Globus pallidus (tissue), 1 donor: ENCODE results near the gene GDA.

Experiments
- DNase-seq: peaks from one replicate; pipeline ENCODE4 v3.0.0-alpha.2; 2015; ENCODE audit warnings: low spot score

Gene GDA

DNA sequence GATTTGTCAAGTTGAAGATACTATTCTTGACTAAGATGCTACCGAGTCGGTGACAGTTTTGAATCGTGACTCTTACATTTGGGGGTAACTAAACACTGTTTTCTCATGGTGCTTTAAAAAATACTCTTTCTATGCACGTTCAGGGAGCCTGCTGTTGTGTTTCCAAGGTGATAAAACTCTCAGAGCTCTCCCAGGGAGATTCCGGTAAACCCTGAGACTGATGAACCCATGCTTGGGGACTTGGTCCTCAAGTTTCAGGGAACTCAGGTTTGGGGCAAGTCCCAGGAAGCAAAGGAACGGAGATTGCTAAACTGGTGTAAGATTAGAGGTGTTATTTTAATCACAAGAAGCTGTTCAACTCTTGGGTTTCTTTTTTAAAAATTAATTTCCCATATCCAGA, 1.4 kb downstream of the GDA start:
- DNase-seq: no peak

GRCh38 chr9:72151104-72151503, 1.9 kb downstream of the GDA start:
- no peak for DNase-seq

DNA sequence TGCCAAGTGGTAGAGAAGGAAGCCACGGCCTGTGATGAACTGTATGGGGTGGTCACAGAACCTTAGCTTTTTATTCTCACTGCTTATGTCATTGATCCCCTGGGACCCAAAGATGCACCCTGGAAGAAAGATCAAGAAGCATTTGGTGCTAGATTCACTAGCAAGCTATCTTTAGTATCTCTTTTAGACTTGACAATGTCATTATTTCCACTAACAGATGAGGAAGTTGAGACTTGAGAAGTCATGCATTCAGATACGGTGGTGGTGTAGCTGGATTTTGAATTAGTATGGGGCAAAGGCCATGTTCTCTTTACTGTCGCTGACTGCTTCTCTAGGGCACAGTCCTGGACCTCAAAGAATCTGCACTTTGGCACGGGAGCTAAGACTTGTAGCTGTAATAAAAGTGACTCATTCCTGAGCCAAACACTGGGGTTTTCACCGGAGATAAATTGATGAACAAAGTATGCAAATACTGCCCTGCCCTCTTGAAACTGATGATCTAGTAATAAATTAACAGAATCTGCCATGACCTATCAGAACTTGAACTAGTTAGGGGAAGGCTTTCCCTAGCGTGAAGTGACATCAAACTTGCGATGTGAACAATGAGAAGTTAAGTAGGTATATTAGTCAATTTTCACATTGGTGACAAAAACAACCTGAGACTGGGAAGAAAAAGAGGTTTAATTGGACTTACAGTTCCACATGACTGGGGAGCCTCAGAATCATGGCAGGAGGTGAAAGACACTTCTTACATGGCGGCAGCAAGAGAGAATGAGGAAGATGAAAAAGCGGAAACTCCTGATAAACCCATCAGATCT, 5.4 kb downstream of the GDA start:
- DNase-seq: no peak

GRCh38 chr9:72155301-72155700, 6.1 kb downstream of the GDA start:
- DNase-seq: no peak

- DNase-seq: no peak
Observed at GRCh38 chr9:72156586-72156985, 7.3 kb downstream of the GDA start.

DNA sequence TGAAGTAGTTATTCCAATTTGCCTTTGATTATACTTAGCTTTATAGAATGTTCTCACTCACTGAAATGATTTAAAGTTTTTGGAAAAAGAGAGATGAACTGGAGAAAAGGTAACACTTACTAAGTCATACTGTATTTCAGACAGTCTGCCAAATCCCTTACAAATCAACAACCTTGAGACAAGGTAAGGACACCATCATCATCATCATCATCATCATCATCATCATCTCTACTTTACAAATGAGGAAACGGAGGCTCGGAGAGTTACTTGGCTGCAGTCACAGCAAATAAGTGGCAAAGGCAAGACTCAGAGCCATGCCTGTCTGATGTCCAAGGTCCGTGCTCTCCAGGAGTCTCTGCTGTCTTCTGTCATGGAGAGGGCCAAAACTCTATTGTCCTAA, 9.4 kb downstream of the GDA start:
- no peak for DNase-seq

DNA sequence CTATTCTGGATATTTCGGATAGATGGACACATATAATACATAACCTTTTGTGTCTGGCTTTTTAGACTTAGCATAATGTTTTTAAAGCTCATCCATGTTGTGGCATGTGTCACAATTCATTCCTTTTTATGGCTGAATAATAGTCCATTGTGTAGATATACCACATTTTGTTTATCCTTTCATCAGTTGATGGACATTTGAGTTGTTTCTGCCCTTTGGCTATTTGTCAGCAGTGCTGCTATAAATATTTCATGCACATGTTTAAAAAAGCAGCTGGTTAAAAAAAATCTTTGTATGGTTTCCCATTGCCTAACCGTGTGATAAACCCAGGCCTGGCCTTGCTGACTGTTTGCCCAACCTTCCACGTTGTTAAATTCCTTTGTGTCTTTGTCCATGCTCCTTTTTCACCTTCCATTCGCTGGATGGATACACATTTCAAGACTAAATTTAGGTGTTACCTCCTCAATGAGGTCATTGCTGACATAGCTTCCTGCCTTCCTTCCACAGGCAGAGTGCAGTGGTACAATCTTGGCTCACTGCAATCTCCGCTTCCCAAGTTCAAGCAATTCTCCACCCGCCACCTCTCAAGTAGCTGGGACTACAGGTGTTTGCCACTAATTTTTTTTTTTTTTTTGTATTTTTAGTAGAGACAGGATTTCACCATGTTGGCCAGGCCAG, 11.3 kb downstream of the GDA start:
- DNase-seq: no peak

- DNase-seq: no peak
Observed at GRCh38 chr9:72165326-72165725, 16.1 kb downstream of the GDA start.

GRCh38 chr9:72165821-72166547, 16.7 kb downstream of the GDA start:
- DNase-seq: no peak

DNA sequence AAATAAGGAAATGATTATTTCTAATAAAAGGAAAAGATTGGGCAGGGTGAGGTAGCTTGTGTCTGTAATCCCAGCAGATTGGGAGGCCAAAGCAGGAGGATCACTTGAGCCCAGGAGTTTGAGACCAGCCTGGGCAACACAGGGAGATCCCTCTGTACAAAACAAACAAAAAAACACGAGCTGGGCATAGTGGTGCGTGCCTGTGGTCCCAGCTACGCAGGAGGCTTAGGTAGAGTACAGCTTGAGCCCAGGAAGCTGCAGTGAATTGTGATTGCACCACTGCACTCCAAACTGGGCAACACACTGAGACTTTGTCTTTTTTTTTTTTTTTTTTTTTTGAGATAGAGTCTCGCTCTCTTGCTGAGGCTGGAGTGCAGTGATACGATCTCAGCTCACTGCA, 18.8 kb downstream of the GDA start:
- no peak for DNase-seq

- DNase-seq: no peak
Observed at GRCh38 chr9:72169178-72169577, 19.9 kb downstream of the GDA start.

DNA sequence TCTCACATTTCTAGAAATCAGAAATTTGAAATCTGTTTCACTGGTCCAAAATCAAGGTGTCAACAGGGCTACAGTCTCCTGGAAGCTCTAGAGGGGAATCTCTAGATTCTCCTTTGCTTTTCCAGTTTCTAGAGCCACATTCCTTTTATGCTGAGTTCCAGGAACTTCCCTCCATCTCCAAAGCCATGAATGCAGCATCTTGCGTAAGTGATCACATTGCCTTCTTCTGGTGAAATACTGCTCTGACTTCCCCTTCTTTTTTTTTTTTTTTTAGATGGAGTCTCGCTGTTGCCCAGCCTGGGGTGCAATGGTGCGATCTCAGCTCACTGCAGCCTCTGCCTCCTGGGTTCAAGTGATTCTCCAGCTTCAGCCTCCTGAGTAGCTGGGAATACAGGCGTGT, 23.8 kb downstream of the GDA start:
- DNase-seq: no peak

DNA sequence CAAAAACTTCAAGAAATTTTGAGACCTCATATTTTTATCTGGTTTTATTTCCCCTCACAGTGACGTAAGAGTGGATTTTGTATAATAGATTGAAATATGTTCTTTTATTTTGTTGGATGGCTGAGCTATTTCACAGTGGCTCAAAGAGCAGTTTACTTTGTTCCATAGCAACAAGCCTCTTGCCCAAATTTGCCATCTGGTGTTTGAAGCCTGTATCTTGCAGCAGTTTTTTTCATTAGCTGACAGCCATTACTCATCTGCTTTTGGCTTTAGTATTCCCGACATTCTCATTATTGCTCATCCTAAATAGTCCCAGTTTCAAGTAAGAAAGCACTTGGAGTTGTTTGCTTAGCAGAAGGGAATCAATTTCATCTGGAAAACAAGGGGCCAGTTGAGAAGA, 36.3 kb downstream of the GDA start:
- no peak for DNase-seq

GRCh38 chr9:72187121-72187695, 38.0 kb downstream of the GDA start:
- no peak for DNase-seq

DNA sequence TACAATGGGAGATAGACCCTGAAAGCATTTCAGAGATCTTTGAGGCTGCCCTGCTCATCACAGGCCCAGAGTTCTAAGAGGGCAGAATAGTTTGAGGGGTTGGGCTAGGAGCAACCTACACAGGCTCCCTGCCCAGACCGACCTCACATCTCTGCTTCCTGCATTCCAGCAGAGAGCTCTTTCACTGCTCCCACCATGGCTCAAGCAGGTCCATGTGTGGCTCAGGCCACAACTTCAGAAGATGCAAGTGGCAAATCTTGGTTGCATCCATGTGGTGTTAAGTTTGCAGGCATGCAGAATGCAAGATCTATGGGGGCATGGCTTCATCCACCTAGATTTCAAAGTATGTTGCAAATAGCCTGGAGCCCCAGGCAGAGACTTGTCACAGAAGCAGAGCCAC, 39.0 kb downstream of the GDA start:
- no peak for DNase-seq

- no peak for DNase-seq
Observed at GRCh38 chr9:72193478-72193881, 44.2 kb downstream of the GDA start.

DNA sequence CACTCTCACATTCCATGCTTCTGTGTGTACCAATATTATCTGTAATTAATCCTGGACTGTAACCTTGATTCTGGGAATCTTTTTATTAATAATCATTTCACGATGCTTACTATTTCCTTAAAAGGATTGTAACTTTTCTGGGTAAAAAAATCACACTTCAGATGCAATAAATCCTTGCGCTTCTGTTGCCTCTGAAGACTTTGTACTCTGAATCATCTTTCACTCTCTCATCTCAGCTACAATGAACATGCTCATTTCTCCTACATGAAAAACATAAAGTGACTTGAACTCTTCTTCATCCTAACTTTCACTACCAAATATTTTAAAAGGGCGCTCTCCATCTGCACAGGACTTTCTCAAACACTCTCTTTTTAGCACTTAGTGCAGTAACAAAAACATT, 50.0 kb downstream of the GDA start:
- DNase-seq: no peak

DNA sequence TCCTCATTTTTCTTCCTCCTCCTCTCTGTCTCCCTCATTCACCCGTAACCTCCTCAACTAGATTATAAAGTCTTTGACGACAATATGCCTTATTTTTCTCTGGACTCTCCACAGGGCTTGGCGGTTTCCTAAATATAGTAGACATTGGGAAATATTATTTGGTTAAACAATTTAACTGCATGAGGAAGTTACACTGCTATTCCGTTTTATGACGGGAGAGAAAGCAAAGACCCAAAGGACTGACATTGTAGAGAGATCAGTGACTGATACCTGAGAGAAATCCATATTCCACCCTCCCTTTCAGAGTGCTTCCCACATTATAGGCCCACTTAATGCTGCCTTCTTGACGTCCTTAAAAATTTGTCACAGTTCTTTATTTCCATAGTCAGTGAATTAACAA, 51.2 kb downstream of the GDA start:
- DNase-seq: no peak

- no peak for DNase-seq
Observed at GRCh38 chr9:72202009-72202408, 52.8 kb downstream of the GDA start.

- peak; percentile 11 for DNase-seq
Observed at GRCh38 chr9:72203205-72203803, 54.1 kb downstream of the GDA start.

DNA sequence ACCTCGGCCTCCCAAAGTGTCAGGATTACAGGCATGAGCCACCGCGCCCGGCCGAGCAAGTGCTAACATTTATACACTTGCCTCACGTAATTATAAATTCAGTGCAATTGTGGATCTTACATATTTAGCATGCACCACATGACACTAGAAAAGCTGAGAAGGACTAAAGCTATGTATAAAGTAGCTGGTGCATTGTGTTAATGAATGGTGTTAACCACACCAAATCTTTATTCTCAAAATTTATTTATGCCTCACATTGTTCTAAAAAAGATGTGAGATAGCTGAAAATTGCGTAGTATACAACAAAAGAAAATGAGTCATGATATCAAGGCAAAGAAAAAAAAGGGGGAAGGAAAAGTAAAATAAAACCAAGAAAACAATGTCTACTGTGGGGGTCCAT, 54.8 kb downstream of the GDA start:
- no peak for DNase-seq

DNA sequence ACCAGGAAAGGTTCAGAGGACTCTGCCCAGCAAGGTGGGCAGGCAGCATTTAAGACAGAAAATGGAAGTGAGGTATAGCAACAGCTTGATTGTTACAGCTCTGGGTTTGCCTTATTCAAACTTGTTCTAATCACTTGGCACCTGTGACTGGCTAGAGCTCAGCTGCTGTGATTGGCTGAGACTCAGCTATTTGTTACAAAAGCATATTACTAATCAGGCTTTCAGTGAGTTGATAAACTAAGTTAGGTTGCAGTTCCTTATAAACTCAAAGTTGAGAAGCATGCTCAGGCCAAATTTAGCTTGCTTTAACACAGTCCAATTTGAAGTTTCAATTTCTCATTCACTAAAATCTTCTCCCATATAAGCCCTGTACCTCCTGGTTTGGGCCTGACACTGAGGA, 56.3 kb downstream of the GDA start:
- DNase-seq: no peak
